T47D (cell line): ENCODE results near the gene TRIM2.

Experiments used
- DNase-seq, 2 experiments: peaks; one replicate each; pipeline versions ENCODE4 v3.0.0 to v3.0.0-alpha.2; 2011 to 2012; ENCODE audit warnings: low read depth in 1 of 2, low spot score in 1 of 2
- JUND ChIP-seq: IDR thresholded peaks from 2 replicates; pipeline ENCODE4 v1.6.1; 2012; ENCODE audit warnings: low read depth
- in situ Hi-C: cut with HindIII; loops from 2 replicates; pipeline ENCODE4 v1.10.0; 2016; ENCODE audit warnings: low sequenced_read_pairs, low pct_unique_long_range_greater_than_20kb

Gene TRIM2

DNA sequence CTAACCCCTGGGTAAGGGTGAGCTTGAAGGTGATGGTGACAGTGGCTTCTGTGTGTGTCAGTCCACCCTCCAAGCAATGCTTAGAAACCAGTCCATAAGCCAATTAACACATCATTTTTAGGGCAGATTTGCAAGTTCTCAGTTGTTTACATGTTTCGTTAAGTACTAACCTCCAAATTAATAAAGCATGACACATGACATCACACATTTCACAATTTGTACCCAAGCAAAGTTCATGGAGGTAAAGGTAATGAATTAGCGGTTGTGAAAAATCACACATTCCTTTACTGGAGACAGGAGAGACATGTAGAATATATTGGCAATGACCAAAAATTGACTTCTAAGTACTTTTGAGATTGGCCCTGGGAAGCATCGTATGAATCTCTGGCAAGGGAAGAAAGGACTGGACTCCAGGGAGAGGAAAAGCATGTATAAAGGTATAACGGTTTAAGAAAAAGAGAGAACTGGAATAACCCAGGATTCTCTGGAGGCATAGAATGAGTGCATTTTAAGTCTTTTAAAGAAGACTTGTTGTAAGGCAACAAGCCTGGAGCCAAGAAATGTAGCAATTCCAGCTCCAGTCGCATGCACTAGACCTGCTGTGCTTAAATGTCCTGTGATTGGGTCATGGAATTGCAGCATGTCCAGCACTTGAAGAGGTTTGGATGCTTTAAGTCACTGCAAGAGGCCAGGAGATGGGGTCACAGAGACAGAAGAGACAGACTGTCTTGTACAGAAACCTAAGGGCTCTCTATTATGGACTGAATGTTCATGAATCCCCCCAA is 34.1 kb downstream of the TRIM2 start:
- no peak for TF ChIP-seq JUND
- in situ Hi-C loops = no loop called here
- DNase-seq = no peak

DNA sequence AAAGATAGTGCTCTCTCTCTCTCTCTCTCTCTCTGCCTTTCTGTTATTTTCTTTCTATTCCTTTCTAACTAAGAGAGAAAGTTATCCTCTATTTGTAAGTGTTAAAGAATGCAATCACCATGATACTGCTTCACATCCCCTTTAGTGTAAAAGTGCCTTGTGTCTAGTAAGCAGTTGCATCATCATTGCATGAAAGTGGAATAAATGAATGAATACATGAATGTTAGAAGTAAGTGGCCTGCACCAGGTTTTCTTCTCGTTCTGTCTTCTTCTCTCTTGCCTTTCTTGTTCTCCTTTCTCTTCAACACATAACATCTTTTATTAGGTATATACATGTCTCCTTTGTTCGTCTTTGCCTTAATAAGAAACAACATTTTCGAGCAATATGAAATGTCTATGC is 35.2 kb downstream of the TRIM2 start:
- in situ Hi-C loops = no loop called here
- DNase-seq = no peak
- TF ChIP-seq JUND = no peak

DNA sequence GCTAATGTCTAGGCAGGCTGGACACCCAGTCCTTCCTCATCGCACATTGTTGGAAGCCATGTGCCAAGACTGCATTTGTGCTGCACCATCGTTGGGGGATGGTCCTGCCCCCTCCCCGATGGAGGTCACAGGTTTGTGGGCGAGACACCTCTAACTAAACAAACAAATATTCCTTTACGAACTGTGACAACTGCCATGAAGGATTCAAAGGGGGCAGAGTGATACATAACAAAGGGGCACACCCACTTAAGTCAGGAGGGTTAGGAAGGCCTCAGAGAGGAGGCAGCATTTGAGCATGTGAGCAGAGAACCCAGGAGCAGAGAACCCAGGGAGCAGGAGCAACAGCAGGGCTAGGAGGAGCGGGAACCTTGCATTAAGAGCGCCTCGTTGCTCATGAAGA is 37.1 kb downstream of the TRIM2 start:
- no peak for TF ChIP-seq JUND
- in situ Hi-C loops = no loop called here
- DNase-seq = no peak

- in situ Hi-C loops = no loop called here
- no peak for DNase-seq
- no peak for TF ChIP-seq JUND
These were observed 38.0 kb downstream of the TRIM2 start for GRCh38 chr4:153241970-153242838.

GRCh38 chr4:153242839-153243324 is 38.6 kb downstream of the TRIM2 start:
- in situ Hi-C loops = no loop called here
- no peak for DNase-seq
- no peak for TF ChIP-seq JUND

GRCh38 chr4:153243468-153243867 is 39.2 kb downstream of the TRIM2 start:
- no peak for DNase-seq
- in situ Hi-C loops = no loop called here
- TF ChIP-seq JUND = no peak

DNA sequence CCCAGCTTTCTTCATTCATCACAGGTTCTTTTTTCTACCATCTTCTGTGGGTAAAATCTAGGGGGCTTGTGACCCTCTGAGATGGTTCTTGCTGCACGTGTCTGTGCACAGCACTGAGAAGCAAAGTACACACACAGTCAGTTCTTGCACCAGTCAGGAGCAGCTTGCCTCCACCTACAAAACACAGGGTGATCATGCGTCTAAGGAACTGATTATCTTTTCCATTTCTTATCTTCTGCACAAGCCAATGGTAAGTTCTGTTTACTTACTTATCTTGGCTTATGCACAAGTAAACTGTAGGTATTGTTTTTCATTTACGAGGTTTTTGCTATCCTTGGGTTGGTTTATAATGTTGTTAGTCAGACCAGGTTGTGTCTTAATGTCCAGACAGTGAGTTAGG is 40.7 kb downstream of the TRIM2 start:
- DNase-seq = no peak
- in situ Hi-C loops = no loop called here
- no peak for TF ChIP-seq JUND

DNA sequence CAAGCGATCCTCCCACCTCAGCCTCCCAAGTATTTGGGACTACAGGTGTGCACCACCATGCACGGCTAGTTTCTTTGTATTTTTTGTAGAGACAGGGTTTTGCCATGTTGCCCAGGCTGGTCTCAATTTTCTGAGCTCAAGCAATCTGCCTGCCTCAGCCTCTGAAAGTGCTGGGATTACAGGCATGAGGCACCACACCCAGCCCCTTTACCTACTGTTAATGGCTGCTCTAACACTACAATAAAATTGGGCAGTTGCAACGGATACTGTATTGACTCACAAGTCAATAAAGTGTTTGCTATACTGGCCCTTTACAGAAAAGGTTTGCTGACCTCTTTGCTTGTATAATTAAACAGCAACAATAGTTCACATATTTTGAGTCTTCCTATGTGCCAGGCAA is 41.5 kb downstream of the TRIM2 start:
- in situ Hi-C loops = no loop called here
- DNase-seq = no peak
- TF ChIP-seq JUND = no peak

DNA sequence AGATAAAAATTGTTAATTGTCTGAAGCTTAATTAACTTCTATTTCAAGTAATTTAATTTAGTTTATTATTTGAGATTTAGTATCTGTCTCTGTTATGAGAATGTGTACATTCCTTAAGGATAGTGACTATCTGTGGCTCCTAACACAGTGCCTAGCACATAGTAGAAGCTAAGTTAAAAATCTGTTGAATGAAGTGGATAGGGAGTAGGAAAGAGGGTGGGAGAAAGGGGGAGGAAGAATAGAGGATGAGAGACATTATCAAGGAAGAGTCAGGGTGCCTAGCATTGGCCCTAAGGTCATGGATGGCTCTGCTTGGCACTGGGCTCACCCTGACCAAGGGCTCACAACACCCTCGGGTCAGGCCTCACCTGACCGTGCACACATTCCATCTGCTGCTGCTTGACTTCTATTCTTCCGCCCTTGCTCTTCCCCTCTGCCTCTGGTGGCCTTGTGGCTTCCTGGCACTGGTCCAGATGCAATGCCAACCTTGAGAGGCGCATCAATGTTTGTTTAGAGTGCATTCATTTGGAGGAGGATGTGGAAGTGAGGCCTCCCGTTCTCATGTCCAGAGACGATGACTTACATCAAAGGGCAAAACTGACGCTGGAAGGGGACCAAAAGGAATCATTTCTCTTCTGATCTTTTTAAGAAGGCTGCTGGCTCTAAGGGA is 42.3 kb downstream of the TRIM2 start:
- TF ChIP-seq JUND = no peak
- no peak for DNase-seq
- in situ Hi-C loops = no loop called here

- in situ Hi-C loops = no loop called here
- TF ChIP-seq JUND = no peak
- no peak for DNase-seq
These were observed 42.9 kb downstream of the TRIM2 start for GRCh38 chr4:153247116-153247490.

DNA sequence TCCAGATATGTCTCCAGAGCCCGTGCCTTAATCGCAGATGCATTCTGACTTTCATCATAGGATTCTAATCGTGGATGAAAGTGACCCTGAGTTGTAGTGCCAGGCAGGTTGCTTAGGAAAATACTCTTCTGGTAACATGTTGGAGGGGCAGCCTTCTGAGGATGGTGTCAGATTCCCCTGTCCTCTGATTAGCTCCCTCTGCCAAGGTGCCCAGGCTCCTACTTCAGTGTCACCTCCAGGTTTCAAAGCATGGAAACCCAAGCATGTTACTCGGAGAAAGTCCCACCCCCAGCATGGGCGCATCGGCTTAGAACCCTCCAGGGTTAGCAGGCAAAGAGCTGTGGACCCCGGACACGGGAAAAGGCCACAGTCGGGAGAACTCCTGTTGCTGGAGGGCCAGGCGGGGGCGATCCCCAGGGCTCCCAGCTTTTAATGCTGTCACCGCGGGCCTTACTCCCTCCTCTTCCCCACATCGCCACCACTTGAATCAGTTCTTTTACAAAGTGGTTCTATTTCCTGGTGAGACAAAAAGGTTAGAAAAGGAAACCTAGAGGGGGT is 44.5 kb downstream of the TRIM2 start:
- in situ Hi-C loops = no loop called here
- no peak for DNase-seq
- TF ChIP-seq JUND = no peak

GRCh38 chr4:153249199-153250041 is 45.2 kb downstream of the TRIM2 start:
- in situ Hi-C loops = no loop called here
- TF ChIP-seq JUND = no peak
- peak; percentile 49 to 61 for DNase-seq
